ENCODE measurements around the gene MEG3.

MEG3 gene

GRCh38 chr14:100841066-100841760 lies 15.3 kb downstream of the MEG3 start:
- TF ChIP-seq CTCF (IDR thresholded peaks at IDR 0.05; ENCODE audit: low read depth, low read length, missing control alignments) = no peak
- no peak overlapping the region for H3K4me3 ChIP-seq (replicated peaks; ENCODE audit: low read depth, low read length)
- no peak for DNase-seq (ENCODE audit: extremely low read depth, low read depth)

- no peak for DNase-seq (ENCODE audit: extremely low read depth, low read depth)
- no peak for TF ChIP-seq CTCF (IDR thresholded peaks at IDR 0.05; ENCODE audit: low read depth, low read length, missing control alignments)
- no peak overlapping the region for H3K4me3 ChIP-seq (replicated peaks; ENCODE audit: low read depth, low read length)
Measured at GRCh38 chr14:100841761-100842403, 16.0 kb downstream of the MEG3 start.

GRCh38 chr14:100842799-100843198 lies 16.9 kb downstream of the MEG3 start:
- no peak for TF ChIP-seq CTCF (IDR thresholded peaks at IDR 0.05; ENCODE audit: low read depth, low read length, missing control alignments)
- peak; percentile 26 for DNase-seq (ENCODE audit: extremely low read depth, low read depth)
- no peak overlapping the region for H3K4me3 ChIP-seq (replicated peaks; ENCODE audit: low read depth, low read length)

GRCh38 chr14:100844082-100844408 lies 18.1 kb downstream of the MEG3 start:
- TF ChIP-seq CTCF (IDR thresholded peaks at IDR 0.05; ENCODE audit: low read depth, low read length, missing control alignments) = no peak
- H3K4me3 ChIP-seq (replicated peaks; ENCODE audit: low read depth, low read length) = no peak overlapping the region

GRCh38 chr14:100844421-100844820 lies 18.5 kb downstream of the MEG3 start:
- DNase-seq (ENCODE audit: extremely low read depth, low read depth) = no peak
- no peak for TF ChIP-seq CTCF (IDR thresholded peaks at IDR 0.05; ENCODE audit: low read depth, low read length, missing control alignments)

More at GRCh38 chr14:100844082-100844408, 18.1 kb downstream of the MEG3 start:
- no peak for DNase-seq (ENCODE audit: extremely low read depth, low read depth)

GRCh38 chr14:100844846-100845245 lies 18.9 kb downstream of the MEG3 start:
- no peak overlapping the region for H3K4me3 ChIP-seq (replicated peaks; ENCODE audit: low read depth, low read length)
- no peak for DNase-seq (ENCODE audit: extremely low read depth, low read depth)
- no peak for TF ChIP-seq CTCF (IDR thresholded peaks at IDR 0.05; ENCODE audit: low read depth, low read length, missing control alignments)

More at GRCh38 chr14:100844421-100844820, 18.5 kb downstream of the MEG3 start:
- H3K4me3 ChIP-seq (replicated peaks; ENCODE audit: low read depth, low read length) = no peak overlapping the region

Measured in HFF-Myc (cell line).